ENCODE measurements around the gene MRPL11. TPM values are rescaled to one million over a fixed set of nuclear protein-coding genes. Genes with fewer than 3 reads are reported as not detected.

The MRPL11 gene
- total and polyA plus RNA-seq, 2 of the 13 experiments (the other 11 are each of a cell fraction or from before 2014, with no cell fraction given) = 72.9 to 176 TPM

- TF ChIP-seq SMAD3 (CRISPR knock-in tag; IDR thresholded peaks at IDR 0.05) = no peak
- TF ChIP-seq ZNF652 (CRISPR knock-in tag; IDR thresholded peaks at IDR 0.05; ENCODE audit: borderline replicate concordance, low read depth) = no peak
- no peak for TF ChIP-seq EHMT2 (IDR thresholded peaks at IDR 0.05; ENCODE audit: borderline replicate concordance, low read depth, low read length)
These were observed 38.2 kb upstream of the MRPL11 start (continued) for GRCh38 chr11:66476841-66477251.

GRCh38 chr11:66476173-66476840 is 37.7 kb upstream of the MRPL11 start:
- ChIA-PET CTCF (ENCODE audit: low intra/inter-chr PET ratio, low total read pairs) (interaction anchor here (1.3 kb wide), 1 partner anchor 68 kb away, joined by 7 read pairs; no protein-coding TSS in a partner anchor), POLR2A (no interaction called here)
- 77% methylated on average over 8 of the region's 10 CpGs for WGBS (ENCODE audit: low lambda C conversion rate)
- peaks cover 0 to 2% of the 10 kb centered on the region in 2 experiments; a peak in 3 of 5 replicates for H3K36me3 ChIP-seq (replicated peaks in 1 of 2; ENCODE audit: control insufficient read depth in 1 of 2, insufficient read depth in 2 of 2, low read length in 2 of 2)
- no peaks in the 10 kb centered on the region for H3K27me3 ChIP-seq (ENCODE audit: control insufficient read depth in 1 of 2, insufficient read depth in 2 of 2, low read length in 2 of 2)
- H3K27ac ChIP-seq (ENCODE audit: extremely low read length, insufficient read depth, low read length) = no peak overlapping the region
- no peaks in the 10 kb centered on the region for H3K9me3 ChIP-seq (ENCODE audit: low read length)
- peaks cover 2% of the 10 kb centered on the region for H3K79me2 ChIP-seq (ENCODE audit: insufficient read depth, low read length)
- intact Hi-C loops (cut with micrococcal nuclease; ENCODE audit: unreplicated experiment) = no loop called here
- DNase-seq (ENCODE audit: low spot score) = no peak
- H2AFZ ChIP-seq (ENCODE audit: low read length) = no peak overlapping the region
- H4K20me1 ChIP-seq (ENCODE audit: insufficient read depth, low read length) = no peaks in the 10 kb centered on the region
- BruUV-seq (replicated peaks) = no TSS peak
- no peak overlapping the region for H3K4me2 ChIP-seq (ENCODE audit: low read depth, low read length)
- in situ Hi-C loops (cut with HindIII; ENCODE audit: extremely low pct_ligation_motif_present, low pct_unique_long_range_greater_than_20kb) = no loop called here
- peaks cover 18% of the 10 kb centered on the region for H3K4me1 ChIP-seq (ENCODE audit: insufficient read depth, low read length)
- ATAC-seq = no peak
- no peak overlapping the region for H3K4me3 ChIP-seq (replicated peaks in 1 of 3; ENCODE audit: insufficient read depth in 1 of 3, low read depth in 2 of 3, low read length in 3 of 3)
- no peak for FAIRE-seq
- TF ChIP-seq DNMT3B (CRISPR knock-in tag; conservative IDR thresholded peaks at IDR 0.05) (no peak), CTCF (CRISPR knock-in tag; IDR thresholded peaks at IDR 0.05) (0 out of 2 replicates have a peak, but pooled peaks have one; percentile 6), XBP1 (CRISPR knock-in tag; IDR thresholded peaks at IDR 0.05) (no peak), AGO2 (optimal IDR thresholded peaks at IDR 0.05; ENCODE audit: low read depth, low read length) (peak; percentile 59), SRSF1 (optimal IDR thresholded peaks at IDR 0.05; ENCODE audit: low read depth, low read length) (no peak), ZFP91 (CRISPR knock-in tag; IDR thresholded peaks at IDR 0.05; ENCODE audit: borderline replicate concordance) (0 out of 2 replicates have a peak, but pooled peaks have one; percentile 4), ZNF572 (CRISPR knock-in tag; IDR thresholded peaks at IDR 0.05) (no peak), AGO1 (IDR thresholded peaks at IDR 0.05; ENCODE audit: low read depth, low read length, poor library complexity, severe bottlenecking) (peak; percentile 40), MTA3 (CRISPR knock-in tag; IDR thresholded peaks at IDR 0.05) (no peak), ATF1 (CRISPR knock-in tag; IDR thresholded peaks at IDR 0.05) (no peak)
- H3K9ac ChIP-seq (ENCODE audit: insufficient read depth, low read depth, low read length) = no peak overlapping the region

All from HepG2 (cell line).